Stimulated activated CD8-positive, alpha-beta memory T cell treated with anti-CD3 and anti-CD28 coated beads, Interleukin-12 subunit alpha, Interleukin-12 subunit beta, amount 100 ng/mL, for 24 hours (primary cell): ENCODE results near the gene VPS13C.

Experiments used
- DNase-seq: peaks from one replicate; pipeline ENCODE4 v3.0.0-alpha.2; 2020; ENCODE audit errors: extremely low read depth

The VPS13C gene

GRCh38 chr15:61938249-61938648, 122.0 kb downstream of the VPS13C start:
- DNase-seq: no peak

GRCh38 chr15:61936528-61937195, 123.6 kb downstream of the VPS13C start:
- DNase-seq: no peak

GRCh38 chr15:61935493-61935892, 124.8 kb downstream of the VPS13C start:
- no peak for DNase-seq

- no peak for DNase-seq
These were observed 130.8 kb downstream of the VPS13C start for GRCh38 chr15:61929452-61929851.

- DNase-seq: no peak
These were observed 137.1 kb downstream of the VPS13C start for GRCh38 chr15:61923173-61923572.

- no peak for DNase-seq
These were observed 139.2 kb downstream of the VPS13C start for GRCh38 chr15:61921093-61921492.

GRCh38 chr15:61917457-61917856, 142.8 kb downstream of the VPS13C start:
- no peak for DNase-seq

- no peak for DNase-seq
These were observed 144.1 kb downstream of the VPS13C start for GRCh38 chr15:61916104-61916503.

- no peak for DNase-seq
These were observed 144.6 kb downstream of the VPS13C start for GRCh38 chr15:61915640-61916039.

GRCh38 chr15:61910839-61911369, 149.3 kb downstream of the VPS13C start:
- DNase-seq: no peak

GRCh38 chr15:61908241-61908640, 152.0 kb downstream of the VPS13C start:
- no peak for DNase-seq

- DNase-seq: no peak
These were observed 152.5 kb downstream of the VPS13C start for GRCh38 chr15:61907753-61908086.

- no peak for DNase-seq
These were observed 153.1 kb downstream of the VPS13C start for GRCh38 chr15:61906961-61907752.

GRCh38 chr15:61893146-61893545, 167.1 kb downstream of the VPS13C start:
- DNase-seq: no peak

GRCh38 chr15:61892140-61892539, 168.1 kb downstream of the VPS13C start:
- DNase-seq: no peak

GRCh38 chr15:61890106-61890505, 170.1 kb downstream of the VPS13C start:
- no peak for DNase-seq

GRCh38 chr15:61889706-61890105, 170.5 kb downstream of the VPS13C start:
- DNase-seq: no peak

- no peak for DNase-seq
These were observed 172.0 kb downstream of the VPS13C start for GRCh38 chr15:61888074-61888780.

GRCh38 chr15:61880084-61880483, 180.2 kb downstream of the VPS13C start:
- no peak for DNase-seq

- no peak for DNase-seq
These were observed 181.0 kb downstream of the VPS13C start for GRCh38 chr15:61879219-61879618.

GRCh38 chr15:61871926-61872522, 188.2 kb downstream of the VPS13C start:
- DNase-seq: no peak

- DNase-seq: no peak
These were observed 190.6 kb downstream of the VPS13C start for GRCh38 chr15:61869656-61870055.
